HG02970 (cell line): ENCODE results near the gene PRDM16.
"Not testable (repeated sequence)": the region's sequence is repeated elsewhere in the genome, so short reads cannot be mapped to it uniquely, and the experiment has no call there.

Experiments used
- ATAC-seq: cut with Tn5 transposase; IDR thresholded peaks from one replicate; pipeline ENCODE4 v1.9.1; 2021; ENCODE audit warnings: mild to moderate bottlenecking, moderate library complexity, moderate number of reproducible peaks; ENCODE audit not compliant: unreplicated experiment, low FRiP score

The PRDM16 gene

DNA sequence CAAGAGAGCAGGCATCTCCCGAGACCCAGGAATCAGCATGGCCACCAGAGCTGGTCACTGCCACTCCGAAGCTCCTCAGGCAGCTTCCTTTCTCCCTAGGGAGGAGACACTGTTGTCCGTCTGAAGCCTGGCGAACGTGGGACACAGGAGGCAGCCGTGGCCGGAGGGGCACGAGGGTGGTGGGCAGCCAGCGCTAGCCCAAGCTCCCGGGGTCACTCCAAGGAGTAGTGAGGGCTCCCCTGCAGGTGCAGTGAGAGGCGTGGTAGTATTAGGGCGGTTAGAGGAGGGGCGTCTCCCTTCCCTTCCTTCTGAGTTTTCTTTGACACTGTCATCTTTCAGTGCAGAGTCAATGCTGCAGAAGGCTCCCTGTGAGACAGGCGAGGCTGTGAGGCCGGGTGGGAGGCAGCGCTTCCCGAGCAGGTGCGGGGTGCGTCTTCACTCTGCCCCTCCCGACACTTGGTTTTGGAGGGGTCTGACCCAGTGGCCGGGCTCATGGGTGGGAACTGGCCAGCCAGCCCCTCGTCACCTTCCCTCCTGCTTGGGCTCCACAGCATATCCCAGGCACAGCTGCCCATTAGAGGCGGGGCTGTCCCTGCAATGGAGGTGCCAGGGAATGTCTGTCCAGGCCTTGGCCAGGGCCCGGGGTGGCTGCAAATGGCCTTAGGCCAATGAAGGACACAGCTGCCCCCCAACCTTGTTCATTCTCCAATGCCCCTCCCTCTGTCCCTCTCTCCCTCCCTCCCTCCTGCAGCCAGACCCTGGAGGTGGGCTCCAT lies 213.8 kb downstream of the PRDM16 start:
- ATAC-seq = no peak

DNA sequence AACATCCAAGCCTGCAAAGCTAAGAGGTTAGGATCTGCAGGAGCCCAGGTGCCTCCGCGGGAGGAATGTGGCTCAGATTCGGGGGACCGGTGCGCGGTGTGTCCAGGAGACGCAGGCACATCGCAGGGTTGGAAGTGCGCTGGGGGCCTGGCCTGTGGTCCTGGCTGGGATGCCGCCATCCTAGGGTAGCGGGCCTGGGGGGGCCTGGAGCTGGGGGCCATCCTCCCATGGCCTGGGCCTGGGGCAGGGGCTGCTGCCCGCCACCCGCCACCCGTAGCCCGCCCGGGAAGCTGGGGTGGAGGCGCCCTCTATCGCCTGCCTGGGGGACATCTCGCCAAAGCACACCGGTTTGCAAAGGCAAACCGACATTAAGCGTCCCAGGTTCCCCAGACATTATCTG lies 214.8 kb downstream of the PRDM16 start:
- no peak for ATAC-seq

GRCh38 chr1:3284691-3285090 lies 215.7 kb downstream of the PRDM16 start:
- no peak for ATAC-seq

GRCh38 chr1:3285106-3285740 lies 216.2 kb downstream of the PRDM16 start:
- ATAC-seq = no peak

GRCh38 chr1:3287095-3287494 lies 218.1 kb downstream of the PRDM16 start:
- not testable (repeated sequence) for ATAC-seq

GRCh38 chr1:3287656-3288160 lies 218.7 kb downstream of the PRDM16 start:
- no peak for ATAC-seq

DNA sequence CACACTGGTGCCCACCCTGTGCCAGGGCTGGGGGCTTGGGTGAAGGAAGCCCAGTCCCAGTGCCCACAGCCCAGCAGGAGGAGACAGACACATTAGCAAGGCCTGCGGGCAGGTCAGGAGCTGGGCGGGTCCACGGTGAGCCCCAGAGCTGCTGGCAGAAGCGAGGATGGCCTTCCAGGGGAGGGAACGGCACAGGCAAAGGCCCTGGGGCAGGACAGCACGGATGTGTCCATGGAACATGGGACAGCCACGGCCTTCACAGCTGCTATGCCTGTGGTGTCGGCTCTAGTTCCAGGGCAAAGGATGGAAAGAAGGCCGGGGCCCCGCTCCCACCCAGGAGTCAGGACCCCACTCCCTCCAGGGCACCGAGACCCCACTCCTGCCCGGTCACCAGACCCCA lies 220.5 kb downstream of the PRDM16 start:
- ATAC-seq = no peak

- ATAC-seq = no peak
These were observed 221.4 kb downstream of the PRDM16 start for GRCh38 chr1:3290438-3290837.

- no peak for ATAC-seq
These were observed 221.9 kb downstream of the PRDM16 start for GRCh38 chr1:3290915-3291314.

DNA sequence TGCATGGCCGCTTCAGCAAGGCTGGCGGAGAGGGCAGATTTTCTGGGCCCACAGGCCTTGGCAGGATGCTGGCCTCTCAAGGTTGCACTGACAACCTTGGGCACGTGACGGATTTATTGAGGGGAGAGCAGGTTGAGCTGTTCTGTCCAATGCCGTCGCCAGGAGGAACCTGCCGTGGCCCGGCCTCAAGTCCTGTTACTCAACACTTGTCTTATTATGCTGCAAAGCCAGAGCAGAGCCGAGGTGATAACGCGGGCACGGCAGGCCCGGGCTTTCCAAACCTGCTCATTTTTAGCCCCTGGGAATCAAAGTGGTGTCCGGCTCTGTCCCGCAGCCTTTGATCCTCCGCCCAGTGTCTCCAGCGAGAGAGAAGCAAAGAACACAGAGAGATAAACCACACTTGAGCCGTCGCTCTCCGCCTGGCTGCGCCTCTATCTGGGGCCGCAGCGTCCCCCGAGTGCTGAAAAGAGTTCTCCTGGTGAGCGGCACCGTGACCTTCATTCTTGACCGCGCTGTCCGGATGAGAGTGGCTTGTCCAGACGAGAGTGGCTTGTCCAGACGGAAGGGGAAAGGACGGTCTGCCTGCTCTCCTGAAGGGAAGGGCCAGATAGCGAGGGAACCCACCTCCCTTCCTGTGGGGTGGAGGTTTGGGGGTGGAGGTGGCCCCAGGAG lies 223.2 kb downstream of the PRDM16 start:
- no peak for ATAC-seq

DNA sequence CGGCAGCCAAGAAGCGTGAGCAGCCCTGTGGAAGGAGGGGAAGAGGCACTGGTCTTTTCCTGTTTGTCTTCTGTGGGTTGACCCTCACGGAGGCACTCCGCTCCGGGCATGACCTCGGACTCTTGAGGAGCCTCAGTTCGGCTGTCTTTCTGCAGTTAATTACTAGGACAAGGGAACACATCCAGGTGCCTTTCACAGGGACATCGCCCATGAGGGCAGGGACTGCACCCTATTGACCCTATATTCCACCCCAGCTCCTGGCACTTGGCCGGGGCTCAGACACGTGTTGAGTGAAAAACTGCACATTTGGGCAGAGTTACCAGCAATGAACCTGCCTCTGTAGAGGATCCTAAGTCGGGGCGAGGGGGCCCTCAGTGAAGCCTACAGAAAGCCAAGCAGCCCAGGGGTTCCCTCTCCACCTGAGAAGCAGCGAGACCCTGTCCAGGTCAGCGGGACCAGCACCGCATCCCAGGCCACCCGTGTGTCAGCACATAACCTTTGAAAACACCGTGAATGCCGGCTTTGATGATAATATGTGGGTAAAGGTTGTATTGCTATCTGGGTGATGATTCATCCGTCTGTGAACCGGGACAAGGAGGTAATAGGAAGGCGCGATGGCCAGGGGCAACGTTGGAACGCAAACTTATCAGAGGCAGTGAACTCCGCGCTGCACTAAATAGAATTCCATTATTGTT lies 224.0 kb downstream of the PRDM16 start:
- ATAC-seq = no peak

DNA sequence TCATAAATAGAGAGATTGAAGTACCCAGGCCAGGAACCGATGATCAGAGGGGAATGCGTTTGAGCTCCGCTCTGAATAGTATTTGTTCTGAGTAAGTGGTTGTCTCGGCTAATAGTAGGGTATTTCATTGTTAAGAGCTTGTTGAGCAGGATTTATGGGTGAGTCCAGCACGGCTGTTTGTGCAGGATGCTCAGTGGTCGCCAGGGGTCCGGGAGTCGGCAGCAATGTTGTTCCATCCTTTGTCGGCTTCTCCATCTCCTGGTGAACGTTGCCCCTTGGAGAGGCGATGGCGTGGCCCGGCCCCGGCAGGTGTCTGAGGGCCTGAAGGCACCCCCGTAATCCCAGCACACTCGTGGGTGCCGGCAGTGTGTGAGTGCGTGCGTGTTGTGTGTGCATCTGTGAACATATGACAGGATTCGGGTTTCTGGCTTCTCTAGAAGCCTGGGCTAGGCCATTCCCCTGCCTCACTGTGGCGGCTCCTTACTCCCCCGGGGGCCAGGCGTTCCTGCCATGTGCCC lies 224.6 kb downstream of the PRDM16 start:
- no peak for ATAC-seq

- no peak for ATAC-seq
These were observed 225.4 kb downstream of the PRDM16 start for GRCh38 chr1:3294450-3294849.

DNA sequence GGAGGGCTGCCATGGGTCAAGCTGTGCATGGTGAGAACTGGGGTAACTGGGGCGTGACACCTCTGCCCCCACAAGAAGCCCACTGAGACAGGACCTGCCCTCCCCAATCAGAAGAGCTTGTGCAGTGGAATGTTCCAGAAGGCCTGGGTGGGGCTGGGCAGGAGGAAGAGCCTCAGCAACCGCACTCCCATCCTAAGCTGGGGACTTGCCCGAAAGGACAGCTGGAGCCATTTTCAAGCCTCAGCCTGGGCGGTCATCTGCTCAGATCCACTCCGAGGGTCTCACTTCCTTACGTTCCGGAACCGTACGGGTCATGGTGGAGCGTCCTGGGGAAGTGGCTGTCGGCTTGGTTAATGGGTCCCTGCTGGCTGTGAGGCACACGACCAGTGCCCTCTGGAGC lies 226.8 kb downstream of the PRDM16 start:
- no peak for ATAC-seq

GRCh38 chr1:3296326-3296725 lies 227.3 kb downstream of the PRDM16 start:
- no peak for ATAC-seq

GRCh38 chr1:3296826-3297225 lies 227.8 kb downstream of the PRDM16 start:
- no peak for ATAC-seq

GRCh38 chr1:3297756-3298155 lies 228.8 kb downstream of the PRDM16 start:
- ATAC-seq = no peak

DNA sequence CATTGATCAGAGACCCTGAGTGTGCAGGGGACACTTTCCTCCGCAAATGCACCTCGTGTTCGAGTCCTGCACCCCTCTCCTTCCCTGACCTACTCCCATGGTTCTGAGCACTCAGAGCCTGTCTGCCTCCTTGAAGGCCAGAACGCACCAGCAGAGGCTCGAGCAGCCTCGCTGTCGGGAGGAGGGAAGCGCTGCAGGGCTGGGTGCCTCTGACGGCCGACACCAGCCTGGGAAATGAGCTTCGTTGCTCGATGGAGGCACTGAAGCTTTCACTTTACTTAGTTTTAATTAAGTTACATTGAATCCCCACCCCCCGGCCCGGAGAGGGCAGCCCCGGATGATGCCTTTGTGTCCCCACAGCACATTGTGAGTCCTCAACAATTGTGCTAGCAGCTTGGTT lies 229.2 kb downstream of the PRDM16 start:
- no peak for ATAC-seq

DNA sequence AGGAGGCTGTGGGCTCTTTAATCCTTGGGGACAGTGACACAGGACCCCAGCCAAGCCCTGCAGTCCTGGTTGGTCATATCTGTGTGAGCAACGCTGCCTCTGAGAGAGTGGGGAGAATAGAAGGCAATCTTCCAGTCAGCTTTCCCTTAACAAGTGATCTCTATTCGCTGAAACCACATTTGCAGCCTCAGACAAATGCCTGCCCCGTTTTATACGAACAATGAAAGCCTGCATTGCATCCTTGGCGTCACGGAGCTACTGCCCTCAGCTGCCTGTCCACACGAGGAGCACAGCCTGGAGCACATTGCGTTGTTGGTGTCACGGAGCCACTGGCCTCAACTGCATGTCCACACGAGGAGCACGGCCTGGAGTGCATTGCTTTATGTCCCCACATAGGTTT lies 235.2 kb downstream of the PRDM16 start:
- ATAC-seq = no peak

- no peak for ATAC-seq
These were observed 235.7 kb downstream of the PRDM16 start for GRCh38 chr1:3304692-3305091.

DNA sequence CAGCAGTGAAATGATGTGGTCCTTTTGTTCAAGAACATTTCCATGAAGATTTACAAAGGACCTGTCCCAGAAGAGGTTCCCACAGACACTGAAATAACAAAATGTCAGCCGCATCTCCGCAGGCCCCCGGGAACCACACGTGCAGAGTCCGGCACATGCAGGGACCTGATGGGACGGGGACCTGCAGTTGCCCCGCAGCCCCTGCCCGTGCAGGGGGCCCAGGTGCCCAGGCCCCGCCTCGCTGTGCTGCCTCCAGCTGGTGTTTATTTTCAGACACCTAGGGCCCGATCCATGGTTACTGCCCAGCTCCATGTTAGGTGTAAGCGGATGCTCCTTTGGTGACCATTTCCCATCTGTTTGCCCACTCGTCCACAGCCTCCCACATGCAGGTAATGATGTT lies 236.2 kb downstream of the PRDM16 start:
- no peak for ATAC-seq
